HL-60 (cell line): ENCODE measurements around the gene FBXL14.

ENCODE experiments used
- GABPA ChIP-seq: IDR thresholded peaks from 2 replicates; pipeline ENCODE4 v1.6.1; 2012; ENCODE audit warnings: low read depth
- POLR2AphosphoS5 ChIP-seq: IDR thresholded peaks from 2 replicates; pipeline ENCODE4 v1.6.1; 2012; ENCODE audit warnings: low read depth
- TF ChIP-seq, protein P1 (sequence below): IDR thresholded peaks from one replicate; pipeline ENCODE4 v1.5.1; 2011; ENCODE audit warnings: low read length, control low read depth, inconsistent platforms; ENCODE audit not compliant: insufficient read depth
- TF ChIP-seq, protein P2 (sequence below): IDR thresholded peaks from 2 replicates; pipeline ENCODE4 v1.6.1; 2012; ENCODE audit warnings: low read depth; ENCODE audit not compliant: insufficient replicate concordance

DNA sequence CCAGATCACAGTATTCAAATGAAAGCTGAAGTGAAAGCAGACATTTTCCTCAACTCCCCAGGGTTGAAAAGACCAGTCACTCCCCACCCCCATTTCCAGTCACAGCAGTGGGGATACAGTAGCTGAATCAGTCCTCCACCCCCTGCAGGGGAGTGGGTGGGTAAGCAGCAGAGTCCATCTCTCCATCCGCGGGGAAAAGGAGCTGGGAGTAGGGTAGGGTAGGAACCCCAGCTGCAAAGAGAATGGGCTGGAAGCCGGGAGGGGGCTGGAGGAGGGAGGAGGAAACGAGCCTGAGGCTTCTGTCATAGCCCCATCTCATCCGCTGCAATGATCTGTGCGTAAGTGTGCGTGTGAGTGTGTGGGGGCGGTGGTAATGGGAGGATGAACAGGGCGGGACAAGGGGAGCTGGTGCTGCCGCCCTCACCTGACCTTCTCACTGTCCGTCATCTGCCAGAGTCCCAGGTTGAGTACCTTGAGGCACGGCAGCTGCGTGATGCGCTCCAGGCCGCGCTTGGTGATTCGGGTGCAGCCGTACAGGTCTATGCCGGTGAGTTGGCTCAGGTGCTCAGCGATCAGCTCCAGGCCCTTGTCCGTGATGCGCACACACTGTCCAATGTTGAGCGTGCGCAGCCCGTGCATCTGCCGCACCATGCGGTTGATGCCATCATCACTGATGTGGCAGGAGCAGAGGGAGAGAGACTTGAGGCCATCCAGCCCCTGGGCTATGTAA lies 1.8 kb downstream of the FBXL14 start:
- TF ChIP-seq, protein P1, sequence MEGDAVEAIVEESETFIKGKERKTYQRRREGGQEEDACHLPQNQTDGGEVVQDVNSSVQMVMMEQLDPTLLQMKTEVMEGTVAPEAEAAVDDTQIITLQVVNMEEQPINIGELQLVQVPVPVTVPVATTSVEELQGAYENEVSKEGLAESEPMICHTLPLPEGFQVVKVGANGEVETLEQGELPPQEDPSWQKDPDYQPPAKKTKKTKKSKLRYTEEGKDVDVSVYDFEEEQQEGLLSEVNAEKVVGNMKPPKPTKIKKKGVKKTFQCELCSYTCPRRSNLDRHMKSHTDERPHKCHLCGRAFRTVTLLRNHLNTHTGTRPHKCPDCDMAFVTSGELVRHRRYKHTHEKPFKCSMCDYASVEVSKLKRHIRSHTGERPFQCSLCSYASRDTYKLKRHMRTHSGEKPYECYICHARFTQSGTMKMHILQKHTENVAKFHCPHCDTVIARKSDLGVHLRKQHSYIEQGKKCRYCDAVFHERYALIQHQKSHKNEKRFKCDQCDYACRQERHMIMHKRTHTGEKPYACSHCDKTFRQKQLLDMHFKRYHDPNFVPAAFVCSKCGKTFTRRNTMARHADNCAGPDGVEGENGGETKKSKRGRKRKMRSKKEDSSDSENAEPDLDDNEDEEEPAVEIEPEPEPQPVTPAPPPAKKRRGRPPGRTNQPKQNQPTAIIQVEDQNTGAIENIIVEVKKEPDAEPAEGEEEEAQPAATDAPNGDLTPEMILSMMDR: no peak
- TF ChIP-seq POLR2AphosphoS5: no peak
- no peak for TF ChIP-seq GABPA
- TF ChIP-seq, protein P2, sequence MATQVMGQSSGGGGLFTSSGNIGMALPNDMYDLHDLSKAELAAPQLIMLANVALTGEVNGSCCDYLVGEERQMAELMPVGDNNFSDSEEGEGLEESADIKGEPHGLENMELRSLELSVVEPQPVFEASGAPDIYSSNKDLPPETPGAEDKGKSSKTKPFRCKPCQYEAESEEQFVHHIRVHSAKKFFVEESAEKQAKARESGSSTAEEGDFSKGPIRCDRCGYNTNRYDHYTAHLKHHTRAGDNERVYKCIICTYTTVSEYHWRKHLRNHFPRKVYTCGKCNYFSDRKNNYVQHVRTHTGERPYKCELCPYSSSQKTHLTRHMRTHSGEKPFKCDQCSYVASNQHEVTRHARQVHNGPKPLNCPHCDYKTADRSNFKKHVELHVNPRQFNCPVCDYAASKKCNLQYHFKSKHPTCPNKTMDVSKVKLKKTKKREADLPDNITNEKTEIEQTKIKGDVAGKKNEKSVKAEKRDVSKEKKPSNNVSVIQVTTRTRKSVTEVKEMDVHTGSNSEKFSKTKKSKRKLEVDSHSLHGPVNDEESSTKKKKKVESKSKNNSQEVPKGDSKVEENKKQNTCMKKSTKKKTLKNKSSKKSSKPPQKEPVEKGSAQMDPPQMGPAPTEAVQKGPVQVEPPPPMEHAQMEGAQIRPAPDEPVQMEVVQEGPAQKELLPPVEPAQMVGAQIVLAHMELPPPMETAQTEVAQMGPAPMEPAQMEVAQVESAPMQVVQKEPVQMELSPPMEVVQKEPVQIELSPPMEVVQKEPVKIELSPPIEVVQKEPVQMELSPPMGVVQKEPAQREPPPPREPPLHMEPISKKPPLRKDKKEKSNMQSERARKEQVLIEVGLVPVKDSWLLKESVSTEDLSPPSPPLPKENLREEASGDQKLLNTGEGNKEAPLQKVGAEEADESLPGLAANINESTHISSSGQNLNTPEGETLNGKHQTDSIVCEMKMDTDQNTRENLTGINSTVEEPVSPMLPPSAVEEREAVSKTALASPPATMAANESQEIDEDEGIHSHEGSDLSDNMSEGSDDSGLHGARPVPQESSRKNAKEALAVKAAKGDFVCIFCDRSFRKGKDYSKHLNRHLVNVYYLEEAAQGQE: no peak
